NK-92 (cell line): Measurements from ENCODE around the gene CASZ1.

Source experiments
- DNase-seq: peaks from one replicate; lab custom pipeline; 2025; ENCODE audit not compliant: unreplicated experiment; lab: John Stamatoyannopoulos, UW

Gene CASZ1

GRCh38 chr1:10691075-10691739 is 105.2 kb downstream of the CASZ1 start:
- no peak for DNase-seq

GRCh38 chr1:10690484-10690883 is 106.0 kb downstream of the CASZ1 start:
- DNase-seq = no peak

GRCh38 chr1:10688409-10688786 is 108.0 kb downstream of the CASZ1 start:
- no peak for DNase-seq

GRCh38 chr1:10687782-10688408 is 108.6 kb downstream of the CASZ1 start:
- DNase-seq = no peak

GRCh38 chr1:10687251-10687651 is 109.2 kb downstream of the CASZ1 start:
- no peak for DNase-seq

GRCh38 chr1:10686404-10687040 is 109.9 kb downstream of the CASZ1 start:
- DNase-seq = no peak

GRCh38 chr1:10685808-10686403 is 110.5 kb downstream of the CASZ1 start:
- no peak for DNase-seq

GRCh38 chr1:10685196-10685807 is 111.1 kb downstream of the CASZ1 start:
- DNase-seq = no peak

GRCh38 chr1:10684221-10684620 is 112.2 kb downstream of the CASZ1 start:
- no peak for DNase-seq

- DNase-seq = no peak
Observed at GRCh38 chr1:10682449-10683309, 113.8 kb downstream of the CASZ1 start.

- no peak for DNase-seq
Observed at GRCh38 chr1:10682108-10682445, 114.4 kb downstream of the CASZ1 start.

- DNase-seq = no peak
Observed at GRCh38 chr1:10681296-10682107, 114.9 kb downstream of the CASZ1 start.

- DNase-seq = no peak
Observed at GRCh38 chr1:10680487-10680886, 116.0 kb downstream of the CASZ1 start.

- no peak for DNase-seq
Observed at GRCh38 chr1:10679496-10680220, 116.8 kb downstream of the CASZ1 start.

- no peak for DNase-seq
Observed at GRCh38 chr1:10678852-10679251, 117.6 kb downstream of the CASZ1 start.

GRCh38 chr1:10678402-10678801 is 118.0 kb downstream of the CASZ1 start:
- DNase-seq = no peak

- no peak for DNase-seq
Observed at GRCh38 chr1:10677491-10678391, 118.7 kb downstream of the CASZ1 start.

GRCh38 chr1:10676963-10677362 is 119.5 kb downstream of the CASZ1 start:
- no peak for DNase-seq
